Measurements from ENCODE around the gene ROR2. TPM values are rescaled to one million over a fixed set of nuclear protein-coding genes. Genes with fewer than 3 reads are reported as not detected.
A peak's percentile ranks its signal among the peaks of the same experiment; 100 is the strongest.

ROR2 gene
- polyA plus RNA-seq, 3 donors: not detected

DNA sequence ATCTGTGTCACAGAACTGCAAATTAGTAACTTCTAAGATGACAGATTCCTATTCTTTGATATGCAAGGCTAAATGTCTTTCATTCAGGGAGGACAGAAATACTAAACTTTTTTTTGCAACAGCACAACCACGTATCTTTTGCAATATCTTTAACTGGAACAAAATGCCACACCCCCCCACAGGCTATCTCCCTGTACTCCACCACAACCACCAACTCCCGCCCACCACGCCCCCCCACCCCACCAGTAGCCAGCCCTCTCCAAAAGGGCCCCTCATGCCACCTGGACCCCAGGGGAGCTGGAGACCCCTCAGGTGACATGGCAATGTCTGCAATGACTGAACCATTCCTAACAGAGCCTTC lies 131.8 kb downstream of the ROR2 start:
- Histone ChIP-seq H3K79me2 (ENCODE audit: insufficient read depth, low read length) (no peaks in the 10 kb centered on the region), H3K27me3 (ENCODE audit: control insufficient read depth in 2 of 2, insufficient read depth in 2 of 2, low read length in 2 of 2) (no peaks in the 10 kb centered on the region), H3K4me2 (replicated peaks; ENCODE audit: extremely low read depth, low read length, poor library complexity, severe bottlenecking) (no peak overlapping the region), H3K4me1 (ENCODE audit: control insufficient read depth in 1 of 2, insufficient read depth in 2 of 2, low read length in 2 of 2) (no peaks in the 10 kb centered on the region), H3K9ac (ENCODE audit: insufficient read depth, low read length, poor library complexity, severe bottlenecking) (no peak overlapping the region), H3K9me3 (replicated peaks in 1 of 2; ENCODE audit: control insufficient read depth in 1 of 2, insufficient read depth in 1 of 2, low read length in 2 of 2) (no peaks in the 10 kb centered on the region), H3K27ac (ENCODE audit: low read depth in 1 of 2, low read length in 2 of 2) (no peak overlapping the region), H3K4me3 (replicated peaks in 1 of 3; ENCODE audit: low read depth in 2 of 3, low read length in 3 of 3) (no peak overlapping the region), H4K20me1 (ENCODE audit: insufficient read depth, low read length) (no peaks in the 10 kb centered on the region), H3K36me3 (replicated peaks in 1 of 2; ENCODE audit: control insufficient read depth in 1 of 2, insufficient read depth in 2 of 2, low read length in 2 of 2) (no peaks in the 10 kb centered on the region), H2AFZ (ENCODE audit: insufficient read depth, low read depth, low read length, poor library complexity, severe bottlenecking) (no peak overlapping the region)
- WGBS (ENCODE audit: insufficient coverage): no CpG with 5 or more reads among the region's 3 CpGs
- Mint-ChIP-seq H3K9me3 (peaks cover 0 to 3% (median 0%) of the 10 kb centered on the region in 7 donors), H3K36me3 (no peaks in the 10 kb centered on the region), H3K27me3 (ENCODE audit: low read depth in 3 of 3) (peaks cover 0 to 3% (median 2%) of the 10 kb centered on the region in 3 donors), H3K27ac (no peak overlapping the region), H3K4me1 (peaks cover 5% of the 10 kb centered on the region), H3K4me3 (no peak overlapping the region)
- TF ChIP-seq, protein P1, sequence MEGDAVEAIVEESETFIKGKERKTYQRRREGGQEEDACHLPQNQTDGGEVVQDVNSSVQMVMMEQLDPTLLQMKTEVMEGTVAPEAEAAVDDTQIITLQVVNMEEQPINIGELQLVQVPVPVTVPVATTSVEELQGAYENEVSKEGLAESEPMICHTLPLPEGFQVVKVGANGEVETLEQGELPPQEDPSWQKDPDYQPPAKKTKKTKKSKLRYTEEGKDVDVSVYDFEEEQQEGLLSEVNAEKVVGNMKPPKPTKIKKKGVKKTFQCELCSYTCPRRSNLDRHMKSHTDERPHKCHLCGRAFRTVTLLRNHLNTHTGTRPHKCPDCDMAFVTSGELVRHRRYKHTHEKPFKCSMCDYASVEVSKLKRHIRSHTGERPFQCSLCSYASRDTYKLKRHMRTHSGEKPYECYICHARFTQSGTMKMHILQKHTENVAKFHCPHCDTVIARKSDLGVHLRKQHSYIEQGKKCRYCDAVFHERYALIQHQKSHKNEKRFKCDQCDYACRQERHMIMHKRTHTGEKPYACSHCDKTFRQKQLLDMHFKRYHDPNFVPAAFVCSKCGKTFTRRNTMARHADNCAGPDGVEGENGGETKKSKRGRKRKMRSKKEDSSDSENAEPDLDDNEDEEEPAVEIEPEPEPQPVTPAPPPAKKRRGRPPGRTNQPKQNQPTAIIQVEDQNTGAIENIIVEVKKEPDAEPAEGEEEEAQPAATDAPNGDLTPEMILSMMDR (IDR thresholded peaks at IDR 0.05): no peak
- intact Hi-C loops (cut with micrococcal nuclease): no loop called here
- no peak for DNase-seq

DNA sequence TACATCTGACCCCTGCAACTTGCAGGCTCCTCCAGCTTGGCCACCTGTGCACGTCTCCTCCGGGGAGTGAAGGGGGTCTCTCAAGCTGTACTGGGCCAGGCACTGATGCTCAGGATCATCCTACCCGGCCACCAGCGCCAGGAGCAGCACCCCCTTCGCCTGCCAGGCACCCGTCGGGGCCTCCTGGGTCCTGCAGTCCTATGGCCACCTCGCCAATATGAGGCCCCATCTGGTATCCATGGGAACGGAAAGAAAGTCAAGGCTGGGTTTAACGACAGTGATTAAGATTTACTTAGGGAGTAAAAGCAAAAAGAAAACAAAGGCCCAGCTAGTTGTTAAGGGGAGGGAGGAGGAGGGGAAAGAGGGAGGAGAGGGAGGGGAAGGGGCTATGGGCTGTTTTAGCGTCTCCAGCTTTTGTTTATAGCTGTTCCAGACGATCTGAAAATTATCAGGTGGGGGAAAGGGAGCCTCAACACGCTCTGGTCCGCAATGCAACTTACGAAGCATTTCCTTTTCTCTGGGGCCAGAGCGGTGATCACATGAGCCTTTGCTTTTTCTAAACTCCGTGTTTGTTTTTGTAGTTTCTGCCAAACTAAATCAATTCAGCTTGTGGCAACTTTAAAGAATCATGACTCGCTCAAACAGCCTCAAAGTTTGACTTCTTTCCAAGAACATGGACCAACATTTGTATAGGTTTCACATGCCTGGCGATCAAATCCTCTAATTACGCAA lies 132.4 kb downstream of the ROR2 start:
- Histone ChIP-seq H3K4me3 (replicated peaks in 1 of 3; ENCODE audit: low read depth in 2 of 3, low read length in 3 of 3) (no peak overlapping the region), H3K9ac (ENCODE audit: insufficient read depth, low read length, poor library complexity, severe bottlenecking) (no peak overlapping the region), H3K4me2 (replicated peaks; ENCODE audit: extremely low read depth, low read length, poor library complexity, severe bottlenecking) (no peak overlapping the region), H3K27me3 (ENCODE audit: control insufficient read depth in 2 of 2, insufficient read depth in 2 of 2, low read length in 2 of 2) (no peaks in the 10 kb centered on the region), H3K79me2 (ENCODE audit: insufficient read depth, low read length) (no peaks in the 10 kb centered on the region), H3K4me1 (ENCODE audit: control insufficient read depth in 1 of 2, insufficient read depth in 2 of 2, low read length in 2 of 2) (no peaks in the 10 kb centered on the region), H2AFZ (ENCODE audit: insufficient read depth, low read depth, low read length, poor library complexity, severe bottlenecking) (no peak overlapping the region), H3K36me3 (replicated peaks in 1 of 2; ENCODE audit: control insufficient read depth in 1 of 2, insufficient read depth in 2 of 2, low read length in 2 of 2) (no peaks in the 10 kb centered on the region), H3K27ac (ENCODE audit: low read depth in 1 of 2, low read length in 2 of 2) (no peak overlapping the region), H4K20me1 (ENCODE audit: insufficient read depth, low read length) (no peaks in the 10 kb centered on the region), H3K9me3 (replicated peaks in 1 of 2; ENCODE audit: control insufficient read depth in 1 of 2, insufficient read depth in 1 of 2, low read length in 2 of 2) (no peaks in the 10 kb centered on the region)
- H3K9me3 Mint-ChIP-seq: peaks cover 0 to 3% (median 0%) of the 10 kb centered on the region in 7 donors
- WGBS (ENCODE audit: insufficient coverage): 65% methylated on average over 16 of the region's 20 CpGs
- no peak for DNase-seq
- no peaks in the 10 kb centered on the region for H3K36me3 Mint-ChIP-seq
- TF ChIP-seq, protein P1 (IDR thresholded peaks at IDR 0.05): no peak
- H3K4me3 Mint-ChIP-seq: peak overlapping the region in 1 of 2 donors; percentile 26
- peaks cover 0 to 3% (median 2%) of the 10 kb centered on the region in 3 donors for H3K27me3 Mint-ChIP-seq (ENCODE audit: low read depth in 3 of 3)
- intact Hi-C loops (cut with micrococcal nuclease): no loop called here
- H3K27ac Mint-ChIP-seq: no peak overlapping the region
- peaks cover 5% of the 10 kb centered on the region for H3K4me1 Mint-ChIP-seq
